ENCODE data around the gene CYBA.

- no peak for TF ChIP-seq POLR2A (IDR thresholded peaks at IDR 0.05; ENCODE audit: low read depth, low read length)
- TF ChIP-seq CTCF (conservative IDR thresholded peaks at IDR 0.05; ENCODE audit: low read depth, low read length): no peak
- no peak for TF ChIP-seq MXI1 (IDR thresholded peaks at IDR 0.05; ENCODE audit: borderline replicate concordance, low read depth, low read length)
- TF ChIP-seq CEBPB (IDR thresholded peaks at IDR 0.05; ENCODE audit: low read depth, low read length): no peak
- TF ChIP-seq RAD21 (IDR thresholded peaks at IDR 0.05; ENCODE audit: low read length): no peak
These were observed 3.7 kb upstream of the CYBA start for GRCh38 chr16:88654363-88655052.

Data from IMR-90 (cell line).